ENCODE results near the gene ERICH6. TPM values are rescaled to one million over a fixed set of nuclear protein-coding genes. Genes with fewer than 3 reads are reported as not detected.
A peak's percentile ranks its signal among the peaks of the same experiment; 100 is the strongest.
"Not testable (repeated sequence)": the region's sequence is repeated elsewhere in the genome, so short reads cannot be mapped to it uniquely, and the experiment has no call there.

ERICH6 gene
- total RNA-seq, 1 experiment from 2014 or later: not detected

GRCh38 chr3:150623945-150624344 is 79.8 kb downstream of the ERICH6 start:
- H2AFZ ChIP-seq (ENCODE audit: low read length): no peak overlapping the region
- intact Hi-C loops (cut with micrococcal nuclease): loop anchor here (2.0 kb wide), 1 partner anchor 19 kb away; no protein-coding TSS in a partner anchor
- ChIA-PET POLR2A (ENCODE audit: unreplicated experiment) (no interaction called here), CTCF (no interaction called here)
- no TSS peak for BruUV-seq (replicated peaks)
- DNase-seq (peak; percentile 10), ATAC-seq (peak; percentile 58)
- H3F3A ChIP-seq (ENCODE audit: low read length, unreplicated experiment): no peaks in the 10 kb centered on the region
- no peaks in the 10 kb centered on the region for H3K9me2 ChIP-seq (replicated peaks; ENCODE audit: low read length)
- H3K4me1 ChIP-seq (ENCODE audit: insufficient read depth, low read length): peaks cover 7% of the 10 kb centered on the region
- H3K4me2 ChIP-seq (ENCODE audit: low read length): no peak overlapping the region
- no peak overlapping the region for H3K9ac ChIP-seq (ENCODE audit: low read length)
- peaks cover 29% of the 10 kb centered on the region for H3K36me3 ChIP-seq (ENCODE audit: low read depth, low read length)
- TF ChIP-seq EZH2 (IDR thresholded peaks at IDR 0.05; ENCODE audit: low read length, unreplicated experiment) (no peak), CTCF (conservative IDR thresholded peaks at IDR 0.05; ENCODE audit: low read depth, low read length) (no peak), EZH2phosphoT487 (IDR thresholded peaks at IDR 0.05; ENCODE audit: borderline replicate concordance, low read length) (no peak)
- H3K27ac ChIP-seq (ENCODE audit: low read length): no peak overlapping the region; the same call in 1 of the 2 replicates
- H3K4me3 ChIP-seq (ENCODE audit: low read length): no peak overlapping the region
- 0 out of 2 replicates have a peak, but pooled peaks cover 6% of the 10 kb centered on the region for H4K20me1 ChIP-seq (ENCODE audit: low read length)
- peaks cover 57% of the 10 kb centered on the region for H3K79me2 ChIP-seq (ENCODE audit: low read length)
- no peaks in the 10 kb centered on the region for H3K9me3 ChIP-seq (ENCODE audit: low read length)
- no peaks in the 10 kb centered on the region for H3K27me3 ChIP-seq (ENCODE audit: low read length)

GRCh38 chr3:150622955-150623354 is 80.8 kb downstream of the ERICH6 start:
- not testable (repeated sequence) for BruUV-seq (replicated peaks); H2AFZ ChIP-seq (ENCODE audit: low read length); H4K20me1 ChIP-seq (ENCODE audit: low read length)

GRCh38 chr3:150620002-150620689 is 83.6 kb downstream of the ERICH6 start:
- DNase-seq (peak; percentile 31), ATAC-seq (peak; percentile 72)
- intact Hi-C loops (cut with micrococcal nuclease): no loop called here
- Histone ChIP-seq H3K4me1 (ENCODE audit: insufficient read depth, low read length) (no peaks in the 10 kb centered on the region; the same call in 1 of the 2 replicates), H3K36me3 (ENCODE audit: low read depth, low read length) (peaks cover 8% of the 10 kb centered on the region), H3F3A (ENCODE audit: low read length, unreplicated experiment) (no peaks in the 10 kb centered on the region), H3K27me3 (ENCODE audit: low read length) (no peaks in the 10 kb centered on the region), H3K27ac (ENCODE audit: low read length) (no peak overlapping the region), H3K9ac (ENCODE audit: low read length) (no peak overlapping the region), H4K20me1 (ENCODE audit: low read length) (0 out of 2 replicates have a peak, but pooled peaks cover 6% of the 10 kb centered on the region), H3K9me3 (ENCODE audit: low read length) (no peaks in the 10 kb centered on the region), H3K4me3 (ENCODE audit: low read length) (no peak overlapping the region), H2AFZ (ENCODE audit: low read length) (no peak overlapping the region), H3K79me2 (ENCODE audit: low read length) (peaks cover 78% of the 10 kb centered on the region), H3K9me2 (replicated peaks; ENCODE audit: low read length) (no peaks in the 10 kb centered on the region), H3K4me2 (ENCODE audit: low read length) (no peak overlapping the region)
- POLR2A ChIA-PET (ENCODE audit: unreplicated experiment): no interaction called here
- TF ChIP-seq CTCF (conservative IDR thresholded peaks at IDR 0.05; ENCODE audit: low read depth, low read length) (no peak), EZH2phosphoT487 (IDR thresholded peaks at IDR 0.05; ENCODE audit: borderline replicate concordance, low read length) (no peak), EZH2 (IDR thresholded peaks at IDR 0.05; ENCODE audit: low read length, unreplicated experiment) (no peak)
- CTCF ChIA-PET: no interaction called here
- BruUV-seq (replicated peaks): no TSS peak

More at GRCh38 chr3:150622955-150623354, 80.8 kb downstream of the ERICH6 start:
- H3K9me2 ChIP-seq (replicated peaks; ENCODE audit: low read length); H3K4me2 ChIP-seq (ENCODE audit: low read length); H3K4me3 ChIP-seq (ENCODE audit: low read length); H3K9me3 ChIP-seq (ENCODE audit: low read length); H3K27ac ChIP-seq (ENCODE audit: low read length); H3F3A ChIP-seq (ENCODE audit: low read length, unreplicated experiment); H3K27me3 ChIP-seq (ENCODE audit: low read length); H3K4me1 ChIP-seq (ENCODE audit: insufficient read depth, low read length); H3K9ac ChIP-seq (ENCODE audit: low read length); DNase-seq; CTCF ChIA-PET: not testable (repeated sequence)
- Histone ChIP-seq H3K36me3 (ENCODE audit: low read depth, low read length) (peaks cover 27% of the 10 kb centered on the region), H3K79me2 (ENCODE audit: low read length) (peaks cover 66% of the 10 kb centered on the region)
- intact Hi-C loops (cut with micrococcal nuclease): loop anchor here (2.0 kb wide), 1 partner anchor 18 kb away; no protein-coding TSS in a partner anchor
- peak; percentile 36; the same call in 1 of the 2 replicates for ATAC-seq
- POLR2A ChIA-PET (ENCODE audit: unreplicated experiment): interaction anchor here (0.5 kb wide), 1 partner anchor 140 kb away, joined by 7 read pairs; the partner anchor contains the start of gene SIAH2

Measured in PC-3 (cell line).